ENCODE measurements around the gene TSPOAP1.

The TSPOAP1 gene

DNA sequence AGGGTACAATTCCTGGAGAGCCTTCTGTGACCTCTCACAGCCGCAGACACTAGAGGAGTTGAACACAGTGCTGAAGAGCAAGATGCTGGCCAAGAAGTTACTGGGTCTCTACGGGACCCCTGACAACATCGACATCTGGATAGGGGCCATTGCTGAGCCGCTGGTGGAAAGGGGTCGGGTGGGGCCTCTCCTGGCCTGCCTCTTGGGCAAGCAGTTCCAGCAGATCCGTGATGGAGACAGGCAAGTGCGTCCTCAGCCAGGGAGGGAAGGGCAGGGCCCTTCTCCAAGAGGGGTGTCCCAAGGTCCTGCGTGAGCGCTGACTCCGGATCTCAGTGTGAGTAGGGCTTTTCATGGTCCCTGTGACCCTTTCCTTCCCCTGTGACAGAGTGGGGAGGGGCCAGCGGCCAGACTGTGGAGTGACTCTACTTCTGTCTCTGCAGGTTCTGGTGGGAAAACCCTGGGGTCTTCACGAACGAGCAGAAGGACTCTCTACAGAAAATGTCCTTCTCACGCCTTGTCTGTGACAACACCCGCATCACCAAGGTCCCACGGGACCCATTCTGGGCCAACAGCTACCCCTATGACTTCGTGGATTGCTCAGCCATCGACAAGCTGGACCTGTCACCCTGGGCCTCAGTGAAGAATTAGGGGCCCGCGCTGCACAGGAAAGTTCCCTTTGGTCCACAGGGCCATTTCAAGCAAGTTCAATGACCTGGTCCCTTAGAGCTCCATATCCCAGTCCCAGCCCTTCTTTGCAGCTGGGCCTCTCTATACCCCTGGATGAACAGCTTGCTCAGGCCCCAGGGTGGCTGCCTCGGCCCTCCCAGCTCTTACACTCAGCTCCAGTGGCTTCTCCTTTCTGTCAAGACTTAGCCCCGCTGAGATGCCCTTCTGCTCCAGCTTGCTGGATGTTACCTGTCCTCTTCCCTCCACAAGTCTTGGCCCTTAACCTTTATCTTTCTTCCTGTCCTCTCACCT lies 61.0 kb downstream of the TSPOAP1 start:
- H3K4me3 Mint-ChIP-seq: no peak overlapping the region
- H3K9me3 Mint-ChIP-seq: no peaks in the 10 kb centered on the region
- no peak overlapping the region for H3K27ac Mint-ChIP-seq
- H3K36me3 Mint-ChIP-seq: peaks cover 5% of the 10 kb centered on the region
- peaks cover 69% of the 10 kb centered on the region for H3K27me3 Mint-ChIP-seq
- H3K4me1 Mint-ChIP-seq: peaks cover 2% of the 10 kb centered on the region
- ATAC-seq: no peak

DNA sequence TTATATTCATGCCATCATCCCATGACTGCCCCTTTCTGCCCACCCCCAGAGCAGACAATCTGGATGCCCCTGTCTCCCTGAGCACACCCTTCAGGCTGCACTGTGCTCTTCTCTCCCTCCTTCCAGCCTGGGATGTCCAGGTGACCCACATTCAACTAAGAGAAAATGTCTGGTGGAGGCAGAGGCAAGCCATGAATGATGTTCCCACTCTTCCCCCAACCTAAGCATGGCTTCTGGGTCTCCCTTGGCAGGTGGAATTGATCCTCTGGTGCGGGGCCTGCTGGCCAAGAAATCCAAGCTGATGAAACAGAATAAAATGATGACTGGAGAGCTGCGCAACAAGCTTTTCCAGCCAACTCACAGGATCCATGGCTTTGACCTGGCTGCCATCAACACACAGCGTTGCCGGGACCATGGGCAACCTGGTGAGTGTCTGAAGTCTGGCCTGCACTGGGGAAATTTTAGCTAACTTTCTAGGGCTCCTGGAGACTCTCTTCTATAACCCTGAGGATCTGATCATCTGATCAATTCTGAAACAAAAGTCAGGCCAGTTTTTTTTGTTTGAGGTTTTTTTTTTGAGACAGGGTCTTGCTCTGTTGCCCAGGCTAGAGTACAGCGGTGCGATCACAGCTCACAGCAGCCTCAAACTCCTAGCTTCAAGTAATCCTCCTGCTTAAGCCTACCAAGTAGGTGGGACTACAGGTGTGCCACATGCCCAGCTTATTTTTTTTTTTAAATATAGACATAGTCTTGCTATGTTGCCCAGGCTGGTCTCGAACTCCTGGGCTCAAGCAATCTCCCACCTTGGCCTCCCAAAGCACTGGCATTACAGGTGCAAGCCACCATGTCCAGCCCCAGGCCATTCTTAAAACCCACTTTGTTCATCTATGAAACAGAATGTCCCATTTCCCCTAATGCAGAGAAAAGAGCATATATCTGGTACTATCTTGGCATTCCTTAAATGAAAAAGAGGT lies 62.4 kb downstream of the TSPOAP1 start:
- Mint-ChIP-seq H3K4me1 (no peaks in the 10 kb centered on the region), H3K9me3 (no peaks in the 10 kb centered on the region), H3K4me3 (no peak overlapping the region), H3K27ac (no peak overlapping the region), H3K27me3 (peaks cover 68% of the 10 kb centered on the region), H3K36me3 (peaks cover 5% of the 10 kb centered on the region)
- ATAC-seq: no peak

DNA sequence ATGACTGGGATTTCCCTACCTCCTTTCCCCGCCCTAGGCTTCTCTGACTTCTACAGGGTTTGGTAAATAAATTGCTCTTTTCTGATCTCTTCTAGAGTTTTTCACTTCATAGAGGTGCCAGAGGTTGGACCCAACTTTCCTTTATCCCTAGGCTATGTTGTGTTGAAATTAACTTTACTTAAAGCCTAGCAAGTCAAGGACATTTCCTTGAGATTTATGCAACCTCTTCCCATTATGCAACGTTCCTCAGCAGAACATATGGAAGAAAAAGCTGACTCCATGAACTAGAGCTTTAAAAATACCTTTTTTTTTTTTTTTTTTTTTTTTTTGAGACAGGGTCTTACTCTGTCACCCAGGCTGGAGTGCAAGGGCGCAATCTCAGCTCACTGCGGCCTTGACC lies 63.3 kb downstream of the TSPOAP1 start:
- Mint-ChIP-seq H3K27me3 (peaks cover 77% of the 10 kb centered on the region), H3K9me3 (no peaks in the 10 kb centered on the region), H3K36me3 (peaks cover 5% of the 10 kb centered on the region), H3K4me1 (no peaks in the 10 kb centered on the region), H3K4me3 (no peak overlapping the region), H3K27ac (no peak overlapping the region)
- no peak for ATAC-seq

DNA sequence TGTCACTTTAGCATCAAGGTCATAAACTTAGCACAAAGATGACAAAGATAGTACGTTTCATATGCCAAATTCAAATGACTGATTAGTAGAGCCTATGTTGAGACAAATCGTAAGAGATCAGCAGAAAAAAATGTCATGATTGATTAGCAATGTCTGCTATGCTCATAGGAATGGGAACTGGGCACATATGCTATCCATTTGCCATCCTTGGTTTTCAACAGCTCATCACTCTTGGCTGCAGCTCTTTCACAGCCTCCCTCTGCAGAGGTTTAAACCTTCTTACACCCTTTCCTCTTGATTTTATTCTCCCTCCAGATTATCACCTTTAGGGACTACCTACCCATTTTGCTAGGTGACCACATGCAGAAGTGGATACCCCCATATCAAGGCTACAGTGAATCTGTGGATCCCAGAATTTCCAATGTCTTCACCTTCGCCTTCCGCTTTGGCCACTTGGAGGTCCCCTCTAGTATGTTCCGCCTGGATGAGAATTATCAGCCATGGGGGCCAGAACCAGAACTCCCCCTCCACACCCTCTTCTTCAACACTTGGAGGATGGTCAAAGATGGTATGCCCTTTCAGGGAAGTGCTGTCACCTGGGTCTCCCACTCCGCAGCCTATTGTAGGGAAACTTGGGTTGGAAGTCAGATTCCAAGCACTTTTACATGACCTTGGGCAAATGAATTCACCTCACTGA lies 64.0 kb downstream of the TSPOAP1 start:
- ATAC-seq: no peak
- Mint-ChIP-seq H3K4me3 (no peak overlapping the region), H3K9me3 (no peaks in the 10 kb centered on the region)

DNA sequence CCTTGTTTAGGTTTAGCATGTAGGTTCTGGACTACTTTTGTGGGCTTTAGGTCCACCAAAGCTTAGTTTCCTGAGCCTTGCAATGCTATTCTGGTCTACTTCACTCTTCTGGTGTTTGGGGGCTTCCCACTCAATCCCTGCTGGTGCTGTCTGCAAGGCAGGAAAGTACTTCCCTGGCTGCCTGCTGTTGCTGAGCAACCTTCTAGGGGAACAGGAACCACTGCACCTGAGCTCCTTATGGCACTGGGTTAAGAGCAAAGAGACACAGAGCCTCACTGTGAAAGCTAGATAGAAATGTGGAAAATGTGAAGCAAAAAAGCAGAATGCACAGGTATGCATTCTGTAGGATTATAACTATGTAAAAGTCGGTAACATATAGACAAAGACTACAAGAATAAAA lies 64.8 kb downstream of the TSPOAP1 start:
- H3K4me3 Mint-ChIP-seq: no peak overlapping the region
- H3K36me3 Mint-ChIP-seq: peaks cover 5% of the 10 kb centered on the region
- no peaks in the 10 kb centered on the region for H3K9me3 Mint-ChIP-seq
- peaks cover 70% of the 10 kb centered on the region for H3K27me3 Mint-ChIP-seq
- H3K4me1 Mint-ChIP-seq: no peaks in the 10 kb centered on the region
- ATAC-seq: no peak
- H3K27ac Mint-ChIP-seq: no peak overlapping the region

More for the DNA sequence above, 64.0 kb downstream of the TSPOAP1 start:
- no peaks in the 10 kb centered on the region for H3K4me1 Mint-ChIP-seq
- H3K27ac Mint-ChIP-seq: no peak overlapping the region
- peaks cover 5% of the 10 kb centered on the region for H3K36me3 Mint-ChIP-seq
- peaks cover 78% of the 10 kb centered on the region for H3K27me3 Mint-ChIP-seq

DNA sequence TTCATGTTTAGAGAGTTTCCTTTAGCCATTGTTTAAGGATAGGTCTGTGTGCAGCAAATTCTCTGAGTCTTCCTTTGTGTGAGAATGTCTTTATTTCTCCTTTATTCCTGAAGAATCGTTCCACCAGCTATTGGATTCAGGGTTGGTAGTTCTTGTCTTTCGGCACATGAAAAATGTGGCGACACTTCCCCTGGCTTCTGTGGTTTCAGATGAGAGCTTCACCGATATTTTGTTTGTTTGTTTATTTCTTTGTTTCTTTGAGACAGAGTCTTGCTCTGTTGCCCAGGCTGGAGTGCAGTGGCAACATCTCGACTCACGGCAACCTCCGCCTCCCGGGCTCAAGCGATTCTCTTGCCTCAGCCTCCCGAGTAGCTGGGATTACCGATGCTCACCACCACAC lies 66.4 kb downstream of the TSPOAP1 start:
- no peak overlapping the region for H3K27ac Mint-ChIP-seq
- H3K27me3 Mint-ChIP-seq: peaks cover 59% of the 10 kb centered on the region
- H3K4me1 Mint-ChIP-seq: no peaks in the 10 kb centered on the region
- ATAC-seq: no peak
- H3K9me3 Mint-ChIP-seq: no peaks in the 10 kb centered on the region
- H3K36me3 Mint-ChIP-seq: peaks cover 5% of the 10 kb centered on the region
- H3K4me3 Mint-ChIP-seq: no peak overlapping the region

DNA sequence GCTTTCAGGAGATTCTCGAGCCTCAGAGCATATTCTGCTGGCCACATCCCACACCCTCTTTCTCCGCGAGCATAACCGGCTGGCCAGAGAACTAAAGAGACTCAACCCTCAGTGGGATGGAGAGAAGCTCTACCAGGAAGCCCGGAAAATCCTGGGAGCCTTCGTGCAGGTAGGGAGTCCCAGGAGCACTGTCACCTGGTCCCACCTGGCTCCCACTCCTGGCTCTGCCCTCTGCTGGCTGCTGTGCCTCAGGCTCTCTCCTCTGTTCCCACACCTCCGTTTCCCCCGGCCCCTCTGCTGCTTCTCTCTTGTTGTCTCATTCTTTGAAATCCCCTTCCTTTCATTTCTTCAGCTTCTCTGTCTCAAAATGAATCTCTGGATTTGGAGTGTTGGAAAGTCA lies 73.8 kb downstream of the TSPOAP1 start:
- no peak for ATAC-seq
- no peak overlapping the region for H3K4me3 Mint-ChIP-seq
- no peaks in the 10 kb centered on the region for H3K36me3 Mint-ChIP-seq
- H3K9me3 Mint-ChIP-seq: no peaks in the 10 kb centered on the region
- H3K27me3 Mint-ChIP-seq: peaks cover 8% of the 10 kb centered on the region
- no peak overlapping the region for H3K27ac Mint-ChIP-seq
- no peaks in the 10 kb centered on the region for H3K4me1 Mint-ChIP-seq

DNA sequence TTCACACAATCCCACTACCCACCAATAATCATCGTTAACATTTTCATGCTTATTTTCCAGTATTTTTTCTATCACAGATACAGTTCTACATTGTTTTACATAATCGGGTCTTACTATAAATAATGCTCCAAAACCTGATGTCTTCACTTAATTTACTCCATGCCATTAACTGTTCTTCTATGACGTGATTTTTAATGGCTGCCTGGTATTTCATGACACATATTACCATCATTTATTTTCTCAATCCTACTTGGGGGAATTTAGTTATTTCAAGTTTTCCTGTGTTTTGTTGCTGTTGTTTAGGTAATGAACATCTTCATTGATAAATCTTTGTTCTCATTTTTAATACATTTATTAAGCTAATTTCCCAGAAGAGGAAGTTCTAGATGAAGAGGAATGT lies 75.5 kb downstream of the TSPOAP1 start:
- H3K36me3 Mint-ChIP-seq: no peaks in the 10 kb centered on the region
- H3K9me3 Mint-ChIP-seq: no peaks in the 10 kb centered on the region
- peaks cover 8% of the 10 kb centered on the region for H3K27me3 Mint-ChIP-seq
- no peak overlapping the region for H3K4me3 Mint-ChIP-seq
- H3K4me1 Mint-ChIP-seq: peaks cover 7% of the 10 kb centered on the region
- H3K27ac Mint-ChIP-seq: no peak overlapping the region
- no peak for ATAC-seq

DNA sequence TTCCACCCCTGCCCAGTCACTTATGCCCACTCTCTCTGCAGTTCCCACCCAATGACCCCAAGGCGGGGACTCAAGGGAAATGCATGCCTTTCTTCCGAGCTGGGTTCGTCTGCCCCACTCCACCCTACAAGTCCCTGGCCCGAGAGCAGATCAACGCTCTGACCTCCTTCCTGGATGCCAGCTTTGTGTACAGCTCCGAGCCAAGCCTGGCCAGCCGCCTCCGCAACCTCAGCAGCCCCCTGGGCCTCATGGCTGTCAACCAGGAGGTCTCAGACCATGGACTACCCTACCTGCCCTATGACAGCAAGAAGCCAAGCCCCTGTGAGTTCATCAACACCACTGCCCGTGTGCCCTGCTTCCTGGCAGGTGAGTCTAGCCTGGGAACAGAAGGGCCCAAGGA lies 76.5 kb downstream of the TSPOAP1 start:
- no peak overlapping the region for H3K4me3 Mint-ChIP-seq
- no peak for ATAC-seq
- H3K9me3 Mint-ChIP-seq: no peaks in the 10 kb centered on the region
- H3K27me3 Mint-ChIP-seq: peaks cover 8% of the 10 kb centered on the region
- H3K36me3 Mint-ChIP-seq: no peaks in the 10 kb centered on the region
- H3K4me1 Mint-ChIP-seq: peaks cover 14% of the 10 kb centered on the region
- H3K27ac Mint-ChIP-seq: no peak overlapping the region
